Activated CD4-positive, alpha-beta T cell treated with anti-CD3 and anti-CD28 coated beads for 36 hours (primary cell): Measurements from ENCODE around the gene RPS6KB1. TPM values are rescaled to one million over a fixed set of nuclear protein-coding genes. Genes with fewer than 3 reads are reported as not detected.
"Not testable (repeated sequence)": the region's sequence is repeated elsewhere in the genome, so short reads cannot be mapped to it uniquely, and the experiment has no call there.

Experiments
- ATAC-seq: fragments of 200-7000 bp; cut with Tn5 transposase; one replicate; pipeline ENCODE4 v1.10.0; 2021; ENCODE audit warnings: mild to moderate bottlenecking, moderate library complexity
- CTCF ChIA-PET: fragments of 350-600 bp; sonication (Branson Sonifier 250); formaldehyde crosslinking; loops from one replicate; lab custom pipeline; 2021; ENCODE audit warnings: antibody characterized with exemption; lab: Charles Lee
- POLR2A ChIA-PET: fragments of 350-600 bp; sonication (Branson Sonifier 250); formaldehyde crosslinking; loops from one replicate; lab custom pipeline; 2021; ENCODE audit warnings: antibody characterized with exemption, inconsistent platforms; lab: Charles Lee
- DNase-seq: peaks from one replicate; pipeline ENCODE4 v3.0.0-alpha.2; 2020
- H3K27ac Mint-ChIP-seq: one replicate; pipeline ENCODE4 v1.8.0; 2021; ENCODE audit warnings: mixed read lengths
- H3K27me3 Mint-ChIP-seq: one replicate; pipeline ENCODE4 v1.8.0; 2021; ENCODE audit warnings: mixed read lengths
- H3K36me3 Mint-ChIP-seq: one replicate; pipeline ENCODE4 v1.8.0; 2021; ENCODE audit warnings: low read depth, mixed read lengths
- H3K4me1 Mint-ChIP-seq: one replicate; pipeline ENCODE4 v1.8.0; 2021; ENCODE audit warnings: mixed read lengths
- H3K4me3 Mint-ChIP-seq: one replicate; pipeline ENCODE4 v1.8.0; 2021; ENCODE audit warnings: mild to moderate bottlenecking, moderate library complexity, mixed read lengths
- H3K9me3 Mint-ChIP-seq: one replicate; pipeline ENCODE4 v1.8.0; 2021; ENCODE audit warnings: low read depth, mixed read lengths
- intact Hi-C, 2 experiments: fragments of 100-400 bp; cut with DNase I in 1 of 2; cut with micrococcal nuclease in 1 of 2; formaldehyde crosslinking; loops; one replicate each; pipeline versions ENCODE4 v1.14.2 to v1.15.1; 2022 to 2024; cut with DNase I, micrococcal nuclease
- total RNA-seq, 2 experiments: library from RNA; stranded (reverse); gene quantifications; one replicate each; pipeline ENCODE4 v1.2.3, GENCODE V29; 2021

RPS6KB1 gene
- total RNA-seq, 2 experiments from 2014 or later = 52.6 to 54.5 TPM

- intact Hi-C loops = no loop called here
- Mint-ChIP-seq H3K36me3 (peaks cover 12% of the 10 kb centered on the region), H3K4me3 (no peak overlapping the region), H3K27ac (no peak overlapping the region), H3K27me3 (no peaks in the 10 kb centered on the region), H3K4me1 (no peaks in the 10 kb centered on the region), H3K9me3 (no peaks in the 10 kb centered on the region)
- ATAC-seq = no peak
- POLR2A ChIA-PET = no interaction called here
- no peak for DNase-seq
- CTCF ChIA-PET = interaction anchor here (0.6 to 1.4 kb wide), 5 partner anchors 11 to 349 kb away, joined by 3 to 4 read pairs (median 4); no protein-coding TSS in a partner anchor
These were observed 22.4 kb upstream of the RPS6KB1 start for GRCh38 chr17:59870482-59870881.

GRCh38 chr17:59872351-59872750 is 20.6 kb upstream of the RPS6KB1 start:
- ATAC-seq (no peak), DNase-seq (no peak)
- CTCF ChIA-PET = interaction anchor here (0.7 to 1.5 kb wide), 4 partner anchors 15 to 259 kb away, joined by 3 to 5 read pairs (median 4); no protein-coding TSS in a partner anchor
- Mint-ChIP-seq H3K4me1 (no peaks in the 10 kb centered on the region), H3K36me3 (peaks cover 13% of the 10 kb centered on the region), H3K9me3 (no peaks in the 10 kb centered on the region), H3K27ac (no peak overlapping the region), H3K27me3 (no peaks in the 10 kb centered on the region), H3K4me3 (no peak overlapping the region)
- intact Hi-C loops = no loop called here
- POLR2A ChIA-PET = no interaction called here

GRCh38 chr17:59873414-59873813 is 19.5 kb upstream of the RPS6KB1 start:
- H3K9me3 Mint-ChIP-seq, ATAC-seq, DNase-seq, H3K4me1 Mint-ChIP-seq, H3K27me3 Mint-ChIP-seq, H3K27ac Mint-ChIP-seq, POLR2A ChIA-PET, H3K4me3 Mint-ChIP-seq, intact Hi-C loops: not testable (repeated sequence)
- peaks cover 17% of the 10 kb centered on the region for H3K36me3 Mint-ChIP-seq
- CTCF ChIA-PET = interaction anchor here (1.0 to 1.2 kb wide), 2 partner anchors 14 to 163 kb away, joined by 3 to 4 read pairs; no protein-coding TSS in a partner anchor

- no peaks in the 10 kb centered on the region for H3K9me3 Mint-ChIP-seq
- H3K4me1 Mint-ChIP-seq = no peaks in the 10 kb centered on the region
- no peak for ATAC-seq
- H3K4me3 Mint-ChIP-seq = no peak overlapping the region
- H3K27ac Mint-ChIP-seq = no peak overlapping the region
- no peak for DNase-seq
- ChIA-PET POLR2A (no interaction called here), CTCF (interaction anchor here (0.6 kb wide), 1 partner anchor 25 kb away, joined by 3 read pairs; no protein-coding TSS in a partner anchor)
- no peaks in the 10 kb centered on the region for H3K27me3 Mint-ChIP-seq
- peaks cover 16% of the 10 kb centered on the region for H3K36me3 Mint-ChIP-seq
- intact Hi-C loops = no loop called here
These were observed 18.5 kb upstream of the RPS6KB1 start for GRCh38 chr17:59874376-59874775.

GRCh38 chr17:59876107-59876506 is 16.8 kb upstream of the RPS6KB1 start:
- H3K36me3 Mint-ChIP-seq = peaks cover 20% of the 10 kb centered on the region
- CTCF ChIA-PET = interaction anchor here (0.5 to 0.6 kb wide), 2 partner anchors 17 to 177 kb away, joined by 3 read pairs; no protein-coding TSS in a partner anchor
- DNase-seq = no peak
- H3K27ac Mint-ChIP-seq = no peak overlapping the region
- no peak for ATAC-seq
- no peaks in the 10 kb centered on the region for H3K4me1 Mint-ChIP-seq
- H3K4me3 Mint-ChIP-seq = no peak overlapping the region
- POLR2A ChIA-PET = interaction anchor here (0.6 kb wide), 1 partner anchor 218 kb away, joined by 8 read pairs; no protein-coding TSS in a partner anchor
- no peaks in the 10 kb centered on the region for H3K27me3 Mint-ChIP-seq
- intact Hi-C loops = no loop called here
- H3K9me3 Mint-ChIP-seq = no peaks in the 10 kb centered on the region

GRCh38 chr17:59877965-59878364 is 15.0 kb upstream of the RPS6KB1 start:
- DNase-seq (no peak), ATAC-seq (no peak)
- Mint-ChIP-seq H3K4me1 (no peaks in the 10 kb centered on the region), H3K9me3 (no peaks in the 10 kb centered on the region), H3K4me3 (no peak overlapping the region), H3K27ac (peak overlapping the region; percentile 7), H3K27me3 (no peaks in the 10 kb centered on the region), H3K36me3 (peaks cover 16% of the 10 kb centered on the region)
- CTCF ChIA-PET = interaction anchor here (0.6 kb wide), 2 partner anchors 19 to 137 kb away, joined by 3 read pairs; no protein-coding TSS in a partner anchor
- POLR2A ChIA-PET = no interaction called here
- intact Hi-C loops = no loop called here

GRCh38 chr17:59878624-59879023 is 14.3 kb upstream of the RPS6KB1 start:
- Mint-ChIP-seq H3K4me1 (no peaks in the 10 kb centered on the region), H3K36me3 (peaks cover 17% of the 10 kb centered on the region), H3K4me3 (no peak overlapping the region), H3K9me3 (no peaks in the 10 kb centered on the region), H3K27me3 (no peaks in the 10 kb centered on the region), H3K27ac (no peak overlapping the region)
- no peak for DNase-seq
- ATAC-seq = no peak
- intact Hi-C loops = no loop called here
- CTCF ChIA-PET = interaction anchor here (0.9 kb wide), 1 partner anchor 133 kb away, joined by 3 read pairs; no protein-coding TSS in a partner anchor
- POLR2A ChIA-PET = interaction anchor here (0.6 kb wide), 1 partner anchor 14 kb away, joined by 3 read pairs; no protein-coding TSS in a partner anchor

GRCh38 chr17:59884861-59885260 is 8.1 kb upstream of the RPS6KB1 start:
- Mint-ChIP-seq H3K27ac (no peak overlapping the region), H3K4me3 (no peak overlapping the region), H3K4me1 (peaks cover 11% of the 10 kb centered on the region), H3K27me3 (no peaks in the 10 kb centered on the region), H3K36me3 (peaks cover 28% of the 10 kb centered on the region), H3K9me3 (no peaks in the 10 kb centered on the region)
- ChIA-PET CTCF (no interaction called here), POLR2A (no interaction called here)
- no peak for DNase-seq
- ATAC-seq = no peak
- intact Hi-C loops = no loop called here

- peak overlapping the region; percentile 1 for H3K27ac Mint-ChIP-seq
- POLR2A ChIA-PET = no interaction called here
- DNase-seq (no peak), ATAC-seq (no peak)
- no peaks in the 10 kb centered on the region for H3K9me3 Mint-ChIP-seq
- H3K27me3 Mint-ChIP-seq = no peaks in the 10 kb centered on the region
- H3K4me3 Mint-ChIP-seq = no peak overlapping the region
- intact Hi-C loops = no loop called here
- H3K36me3 Mint-ChIP-seq = peaks cover 32% of the 10 kb centered on the region
- H3K4me1 Mint-ChIP-seq = peaks cover 22% of the 10 kb centered on the region
- CTCF ChIA-PET = no interaction called here
These were observed 4.7 kb upstream of the RPS6KB1 start for GRCh38 chr17:59888145-59888750.

GRCh38 chr17:59890720-59891119 is 2.2 kb upstream of the RPS6KB1 start:
- Mint-ChIP-seq H3K9me3 (no peaks in the 10 kb centered on the region), H3K4me3 (peak overlapping the region; percentile 99), H3K4me1 (peaks cover 35% of the 10 kb centered on the region), H3K27ac (peak overlapping the region; percentile 27), H3K36me3 (peaks cover 39% of the 10 kb centered on the region), H3K27me3 (no peaks in the 10 kb centered on the region)
- CTCF ChIA-PET = no interaction called here
- DNase-seq (peak; percentile 13), ATAC-seq (peak; percentile 5)
- intact Hi-C loops = loop anchor here (5.0 kb wide), 4 partner anchors 43 to 733 kb away; partner anchors contain the start of genes DHX40 (in 1 of the 2), PPM1D (in 1 of the 2), PRR11 (in 1 of the 2) and SKA2 (in 1 of the 2)
- POLR2A ChIA-PET = no interaction called here

GRCh38 chr17:59892251-59892923 is 534 bp upstream of the RPS6KB1 start:
- Mint-ChIP-seq H3K9me3 (no peaks in the 10 kb centered on the region), H3K27me3 (no peaks in the 10 kb centered on the region), H3K4me3 (peak overlapping the region; percentile 99), H3K36me3 (peaks cover 32% of the 10 kb centered on the region), H3K27ac (peak overlapping the region; percentile 97), H3K4me1 (peaks cover 43% of the 10 kb centered on the region)
- intact Hi-C loops = loop anchor here (1.0 to 5.0 kb wide), 11 partner anchors 45 to 735 kb away; partner anchors contain the start of genes CLTC (in 2 of the 2), DHX40 (in 1 of the 2), PPM1D (in 1 of the 2) and PRR11 (in 1 of the 2)
- DNase-seq (no peak), ATAC-seq (no peak)
- ChIA-PET CTCF (interaction anchor here (0.6 to 1.8 kb wide), 5 partner anchors 13 to 159 kb away, joined by 3 to 5 read pairs (median 4); no protein-coding TSS in a partner anchor), POLR2A (interaction anchor here (0.6 to 1.5 kb wide), 6 partner anchors 44 to 1560 kb away, joined by 3 to 6 read pairs (median 4); partner anchors contain the start of gene RNFT1)
